ENCODE measurements around the gene SYNPO.

DNA sequence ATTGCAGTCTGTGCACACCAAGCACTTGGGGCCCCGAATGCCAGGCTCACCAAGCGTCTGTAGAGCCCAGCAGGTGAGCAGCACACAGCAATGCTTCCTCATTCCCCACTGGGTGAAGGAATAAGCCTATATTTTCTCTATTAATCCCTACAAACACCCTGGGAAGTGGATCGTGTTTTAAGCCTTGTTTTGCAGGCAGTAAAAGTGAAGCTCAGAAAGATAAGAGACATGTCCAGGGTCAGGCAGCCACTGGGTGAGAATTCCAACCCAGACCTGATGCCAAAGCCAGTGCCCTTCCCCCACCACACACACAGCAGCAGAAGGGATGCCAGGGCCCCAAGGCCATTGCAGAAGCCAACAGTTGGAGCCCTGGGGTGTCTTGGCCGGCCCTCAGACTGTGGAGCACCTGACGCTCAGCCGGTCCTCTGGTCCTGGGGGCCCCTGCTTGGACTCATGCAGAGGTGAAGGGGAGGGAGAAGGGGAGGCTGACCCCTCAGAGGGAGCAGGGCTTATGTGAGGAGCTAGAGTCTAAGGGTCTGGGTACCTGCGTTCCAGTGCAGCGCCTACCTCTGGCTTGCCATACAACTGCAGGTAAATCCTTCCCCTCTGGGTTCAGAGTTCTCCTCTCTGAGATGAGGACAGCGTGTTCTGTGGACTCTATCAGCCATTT lies 26.3 kb upstream of the SYNPO start:
- TF ChIP-seq, protein P1, sequence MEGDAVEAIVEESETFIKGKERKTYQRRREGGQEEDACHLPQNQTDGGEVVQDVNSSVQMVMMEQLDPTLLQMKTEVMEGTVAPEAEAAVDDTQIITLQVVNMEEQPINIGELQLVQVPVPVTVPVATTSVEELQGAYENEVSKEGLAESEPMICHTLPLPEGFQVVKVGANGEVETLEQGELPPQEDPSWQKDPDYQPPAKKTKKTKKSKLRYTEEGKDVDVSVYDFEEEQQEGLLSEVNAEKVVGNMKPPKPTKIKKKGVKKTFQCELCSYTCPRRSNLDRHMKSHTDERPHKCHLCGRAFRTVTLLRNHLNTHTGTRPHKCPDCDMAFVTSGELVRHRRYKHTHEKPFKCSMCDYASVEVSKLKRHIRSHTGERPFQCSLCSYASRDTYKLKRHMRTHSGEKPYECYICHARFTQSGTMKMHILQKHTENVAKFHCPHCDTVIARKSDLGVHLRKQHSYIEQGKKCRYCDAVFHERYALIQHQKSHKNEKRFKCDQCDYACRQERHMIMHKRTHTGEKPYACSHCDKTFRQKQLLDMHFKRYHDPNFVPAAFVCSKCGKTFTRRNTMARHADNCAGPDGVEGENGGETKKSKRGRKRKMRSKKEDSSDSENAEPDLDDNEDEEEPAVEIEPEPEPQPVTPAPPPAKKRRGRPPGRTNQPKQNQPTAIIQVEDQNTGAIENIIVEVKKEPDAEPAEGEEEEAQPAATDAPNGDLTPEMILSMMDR (IDR thresholded peaks at IDR 0.05): no peak
- TF ChIP-seq POLR2A (IDR thresholded peaks at IDR 0.05): no peak
